ENCODE data around the gene LOXL1. TPM values are rescaled to one million over a fixed set of nuclear protein-coding genes. Genes with fewer than 3 reads are reported as not detected.

The LOXL1 gene
- total and polyA plus RNA-seq, 3 experiments from 2014 or later: 1.3 to 3.1 (median 1.5) TPM

GRCh38 chr15:73940061-73940981 is 14.1 kb downstream of the LOXL1 start:
- CTCF ChIA-PET: interaction anchor here (0.9 to 2.1 kb wide), 5 partner anchors 10 to 33 kb away, joined by 3 to 7 read pairs (median 3); no protein-coding TSS in a partner anchor
- POLR2A ChIA-PET: interaction anchor here (0.6 kb wide), 1 partner anchor 19 kb away, joined by 4 read pairs; no protein-coding TSS in a partner anchor
- Mint-ChIP-seq H3K9me3 (no peaks in the 10 kb centered on the region), H3K27me3 (no peaks in the 10 kb centered on the region), H3K27ac (peak overlapping the region; percentile 32 to 94 (median 62)), H3K36me3 (no peaks in the 10 kb centered on the region), H3K4me3 (no peak overlapping the region), H3K4me1 (peaks cover 16 to 33% (median 18%) of the 10 kb centered on the region in 3 donors)
- peaks cover 20% of the 10 kb centered on the region for H3K4me1 ChIP-seq (ENCODE audit: insufficient read depth, low read length)
- H3K27me3 ChIP-seq (ENCODE audit: insufficient read depth, low read length, poor library complexity, severe bottlenecking): no peaks in the 10 kb centered on the region
- no peak for DNase-seq
- H3K4me3 ChIP-seq (ENCODE audit: low read length): no peak overlapping the region
- H3K9me3 ChIP-seq (ENCODE audit: low read length): no peaks in the 10 kb centered on the region
- H3K27ac ChIP-seq (ENCODE audit: low read depth, low read length): no peak overlapping the region
- H3K36me3 ChIP-seq (ENCODE audit: insufficient read depth, low read length): no peaks in the 10 kb centered on the region

GRCh38 chr15:73941044-73941443 is 14.8 kb downstream of the LOXL1 start:
- H3K27ac Mint-ChIP-seq: peak overlapping the region in 1 of 8 donors; percentile 53
- no peak for DNase-seq
- H3K27me3 Mint-ChIP-seq: no peaks in the 10 kb centered on the region
- H3K27ac ChIP-seq (ENCODE audit: low read depth, low read length): no peak overlapping the region
- peaks cover 20% of the 10 kb centered on the region for H3K4me1 ChIP-seq (ENCODE audit: insufficient read depth, low read length)
- no peaks in the 10 kb centered on the region for H3K9me3 ChIP-seq (ENCODE audit: low read length)
- ChIA-PET CTCF (interaction anchor here (0.9 to 1.2 kb wide), 3 partner anchors 9 to 32 kb away, joined by 3 to 5 read pairs (median 3); no protein-coding TSS in a partner anchor), POLR2A (no interaction called here)
- H3K36me3 Mint-ChIP-seq: no peaks in the 10 kb centered on the region
- H3K4me1 Mint-ChIP-seq: peaks cover 16 to 33% (median 18%) of the 10 kb centered on the region in 3 donors
- no peak overlapping the region for H3K4me3 ChIP-seq (ENCODE audit: low read length)
- no peaks in the 10 kb centered on the region for H3K36me3 ChIP-seq (ENCODE audit: insufficient read depth, low read length)
- H3K9me3 Mint-ChIP-seq: no peaks in the 10 kb centered on the region
- no peaks in the 10 kb centered on the region for H3K27me3 ChIP-seq (ENCODE audit: insufficient read depth, low read length, poor library complexity, severe bottlenecking)
- no peak overlapping the region for H3K4me3 Mint-ChIP-seq

GRCh38 chr15:73941449-73941848 is 15.2 kb downstream of the LOXL1 start:
- Histone ChIP-seq H3K4me1 (ENCODE audit: insufficient read depth, low read length) (peaks cover 20% of the 10 kb centered on the region), H3K36me3 (ENCODE audit: insufficient read depth, low read length) (no peaks in the 10 kb centered on the region), H3K4me3 (ENCODE audit: low read length) (no peak overlapping the region), H3K27ac (ENCODE audit: low read depth, low read length) (no peak overlapping the region), H3K27me3 (ENCODE audit: insufficient read depth, low read length, poor library complexity, severe bottlenecking) (no peaks in the 10 kb centered on the region), H3K9me3 (ENCODE audit: low read length) (no peaks in the 10 kb centered on the region)
- DNase-seq: no peak
- ChIA-PET CTCF (interaction anchor here (0.9 to 1.2 kb wide), 3 partner anchors 8 to 31 kb away, joined by 3 to 5 read pairs (median 3); no protein-coding TSS in a partner anchor), POLR2A (no interaction called here)
- no peaks in the 10 kb centered on the region for H3K9me3 Mint-ChIP-seq
- H3K27ac Mint-ChIP-seq: peak overlapping the region in 5 of 8 donors; percentile 50 to 86 (median 66)
- H3K36me3 Mint-ChIP-seq: no peaks in the 10 kb centered on the region
- peak overlapping the region in 4 of 7 donors; percentile 15 to 20 (median 17) for H3K4me3 Mint-ChIP-seq
- H3K27me3 Mint-ChIP-seq: no peaks in the 10 kb centered on the region
- H3K4me1 Mint-ChIP-seq: peaks cover 16 to 33% (median 18%) of the 10 kb centered on the region in 3 donors

- Histone ChIP-seq H3K36me3 (ENCODE audit: insufficient read depth, low read length) (no peaks in the 10 kb centered on the region), H3K4me3 (ENCODE audit: low read length) (no peak overlapping the region), H3K9me3 (ENCODE audit: low read length) (no peaks in the 10 kb centered on the region), H3K27ac (ENCODE audit: low read depth, low read length) (peak overlapping the region; percentile 4), H3K27me3 (ENCODE audit: insufficient read depth, low read length, poor library complexity, severe bottlenecking) (no peaks in the 10 kb centered on the region), H3K4me1 (ENCODE audit: insufficient read depth, low read length) (peaks cover 20% of the 10 kb centered on the region)
- no peaks in the 10 kb centered on the region for H3K36me3 Mint-ChIP-seq
- H3K27me3 Mint-ChIP-seq: peaks cover 0 to 3% of the 10 kb centered on the region in 2 donors
- ChIA-PET POLR2A (no interaction called here), CTCF (interaction anchor here (0.8 to 1.3 kb wide), 3 partner anchors 9 to 22 kb away, joined by 3 to 5 read pairs (median 3); no protein-coding TSS in a partner anchor)
- no peaks in the 10 kb centered on the region for H3K9me3 Mint-ChIP-seq
- peaks cover 16 to 33% (median 18%) of the 10 kb centered on the region in 3 donors for H3K4me1 Mint-ChIP-seq
- peak in 1 of 5 donors; percentile 56 for DNase-seq
- peak overlapping the region in 4 of 7 donors; percentile 15 to 33 (median 17) for H3K4me3 Mint-ChIP-seq
- peak overlapping the region in 7 of 8 donors; percentile 21 to 86 (median 68) for H3K27ac Mint-ChIP-seq
These were observed 15.8 kb downstream of the LOXL1 start for GRCh38 chr15:73941871-73942635.

GRCh38 chr15:73942751-73943270 is 16.5 kb downstream of the LOXL1 start:
- Histone ChIP-seq H3K4me1 (ENCODE audit: insufficient read depth, low read length) (peaks cover 20% of the 10 kb centered on the region), H3K4me3 (ENCODE audit: low read length) (no peak overlapping the region), H3K27me3 (ENCODE audit: insufficient read depth, low read length, poor library complexity, severe bottlenecking) (no peaks in the 10 kb centered on the region), H3K9me3 (ENCODE audit: low read length) (no peaks in the 10 kb centered on the region), H3K36me3 (ENCODE audit: insufficient read depth, low read length) (no peaks in the 10 kb centered on the region), H3K27ac (ENCODE audit: low read depth, low read length) (peak overlapping the region; percentile 4)
- DNase-seq: no peak
- peak overlapping the region in 1 of 7 donors; percentile 33 for H3K4me3 Mint-ChIP-seq
- H3K27ac Mint-ChIP-seq: peak overlapping the region in 5 of 8 donors; percentile 68 to 86 (median 71)
- H3K27me3 Mint-ChIP-seq: peaks cover 0 to 3% of the 10 kb centered on the region in 2 donors
- H3K4me1 Mint-ChIP-seq: peaks cover 16 to 33% (median 18%) of the 10 kb centered on the region in 3 donors
- no peaks in the 10 kb centered on the region for H3K36me3 Mint-ChIP-seq
- CTCF ChIA-PET: interaction anchor here (0.8 to 1.3 kb wide), 3 partner anchors 8 to 22 kb away, joined by 3 to 5 read pairs (median 3); no protein-coding TSS in a partner anchor
- no peaks in the 10 kb centered on the region for H3K9me3 Mint-ChIP-seq
- POLR2A ChIA-PET: no interaction called here

GRCh38 chr15:73944161-73945129 is 18.2 kb downstream of the LOXL1 start:
- Mint-ChIP-seq H3K27me3 (peaks cover 0 to 9% of the 10 kb centered on the region in 2 donors), H3K4me1 (peaks cover 16 to 30% (median 18%) of the 10 kb centered on the region in 3 donors), H3K36me3 (no peaks in the 10 kb centered on the region), H3K27ac (peak overlapping the region in 2 of 8 donors; percentile 32 to 44), H3K9me3 (no peaks in the 10 kb centered on the region), H3K4me3 (no peak overlapping the region)
- Histone ChIP-seq H3K4me3 (ENCODE audit: low read length) (no peak overlapping the region), H3K27me3 (ENCODE audit: insufficient read depth, low read length, poor library complexity, severe bottlenecking) (no peaks in the 10 kb centered on the region), H3K4me1 (ENCODE audit: insufficient read depth, low read length) (peaks cover 20% of the 10 kb centered on the region), H3K9me3 (ENCODE audit: low read length) (no peaks in the 10 kb centered on the region), H3K36me3 (ENCODE audit: insufficient read depth, low read length) (no peaks in the 10 kb centered on the region), H3K27ac (ENCODE audit: low read depth, low read length) (no peak overlapping the region)
- CTCF ChIA-PET: no interaction called here
- DNase-seq: no peak
- POLR2A ChIA-PET: no interaction called here

- H3K4me1 Mint-ChIP-seq: peaks cover 15 to 27% (median 16%) of the 10 kb centered on the region in 3 donors
- Histone ChIP-seq H3K27me3 (ENCODE audit: insufficient read depth, low read length, poor library complexity, severe bottlenecking) (no peaks in the 10 kb centered on the region), H3K36me3 (ENCODE audit: insufficient read depth, low read length) (no peaks in the 10 kb centered on the region), H3K4me1 (ENCODE audit: insufficient read depth, low read length) (peaks cover 20% of the 10 kb centered on the region), H3K9me3 (ENCODE audit: low read length) (no peaks in the 10 kb centered on the region), H3K4me3 (ENCODE audit: low read length) (no peak overlapping the region), H3K27ac (ENCODE audit: low read depth, low read length) (no peak overlapping the region)
- H3K36me3 Mint-ChIP-seq: no peaks in the 10 kb centered on the region
- DNase-seq: no peak
- H3K4me3 Mint-ChIP-seq: no peak overlapping the region
- peaks cover 0 to 9% of the 10 kb centered on the region in 2 donors for H3K27me3 Mint-ChIP-seq
- H3K9me3 Mint-ChIP-seq: no peaks in the 10 kb centered on the region
- H3K27ac Mint-ChIP-seq: peak overlapping the region in 1 of 8 donors; percentile 64
- CTCF ChIA-PET: interaction anchor here (1.2 kb wide), 1 partner anchor 28 kb away, joined by 3 read pairs; no protein-coding TSS in a partner anchor
- POLR2A ChIA-PET: no interaction called here
These were observed 18.9 kb downstream of the LOXL1 start for GRCh38 chr15:73945130-73945508.
